Endothelial cell of umbilical vein (primary cell): ENCODE data around the gene GALNT2. TPM values are rescaled to one million over a fixed set of nuclear protein-coding genes. Genes with fewer than 3 reads are reported as not detected.

Source experiments
- BruUV-seq: library from RNA; stranded (reverse); fragments of 400-500 nt; replicated peaks from 2 replicates; lab custom pipeline; 2021; lab: Mats Ljungman, UMichigan
- CTCF ChIA-PET: fragments of 300-600, 350-600 bp; sonication (Branson Sonifier 250); formaldehyde crosslinking; loops from one replicate; lab custom pipeline; 2021; ENCODE audit warnings: antibody characterized with exemption, inconsistent platforms; lab: Charles Lee
- POLR2A ChIA-PET: fragments of 300-600, 350-600 bp; sonication (Branson Sonifier 250); formaldehyde crosslinking; loops from one replicate; lab custom pipeline; 2021; ENCODE audit warnings: antibody characterized with exemption, inconsistent platforms; lab: Charles Lee
- DNase-seq: peaks from one replicate; pipeline ENCODE4 v3.0.0-alpha.2; 2011; ENCODE audit warnings: low read depth, low spot score
- FAIRE-seq: peaks from 2 replicates; lab custom pipeline; 2011; peaks lifted over from hg19 to GRCh38; lab: Jason Lieb, UNC
- H2AFZ ChIP-seq: 2 replicates; pipeline ENCODE4 v1.6.0; 2012; ENCODE audit warnings: low read depth, low read length, control low read depth, inconsistent platforms
- H3K27ac ChIP-seq: 2 replicates; pipeline ENCODE4 v1.5.1; 2011; ENCODE audit warnings: low read depth, mild to moderate bottlenecking, control low read depth, low read length, moderate library complexity; ENCODE audit not compliant: insufficient read depth
- H3K27me3 ChIP-seq, 2 experiments: 2 replicates each; pipeline versions ENCODE4 v1.6.0 to v1.6.1; 2011; ENCODE audit warnings: low read length in 2 of 2, mixed read lengths in 1 of 2; ENCODE audit not compliant: control insufficient read depth in 2 of 2, insufficient read depth in 2 of 2
- H3K36me3 ChIP-seq, 2 experiments: 2 replicates in 1 of 2; 3 replicates in 1 of 2; pipeline ENCODE4 v1.5.1; 2011; ENCODE audit warnings: low read length in 2 of 2, mild to moderate bottlenecking in 1 of 2, moderate library complexity in 1 of 2; ENCODE audit not compliant: control insufficient read depth in 2 of 2, insufficient read depth in 2 of 2; ENCODE audit errors: extremely low read depth in 1 of 2
- H3K4me1 ChIP-seq: 3 replicates; pipeline ENCODE4 v1.5.1; 2011; ENCODE audit warnings: mild to moderate bottlenecking, low read length; ENCODE audit not compliant: control insufficient read depth, insufficient read depth; ENCODE audit errors: extremely low read depth
- H3K4me2 ChIP-seq: 2 replicates; pipeline ENCODE4 v1.6.1; 2011; ENCODE audit warnings: low read length, control low read depth, mixed read lengths; ENCODE audit not compliant: insufficient read depth
- H3K4me3 ChIP-seq, 3 experiments: fragments of 200-600 bp in 1 of 3; sonication (generic), shearing (Covaris generic) in 1 of 3; replicated peaks in 1 of 3; 2 replicates each; pipeline ENCODE4 v1.5.1; 2011 to 2016; ENCODE audit warnings: control low read depth in 3 of 3, low read length in 3 of 3, mild to moderate bottlenecking in 2 of 3, inconsistent platforms in 1 of 3, low read depth in 1 of 3, moderate library complexity in 1 of 3; ENCODE audit not compliant: insufficient read depth in 1 of 3
- H3K79me2 ChIP-seq: 2 replicates; pipeline ENCODE4 v1.6.0; 2012; ENCODE audit warnings: low read length, inconsistent platforms; ENCODE audit not compliant: control insufficient read depth, insufficient read depth
- H3K9ac ChIP-seq: replicated peaks from 2 replicates; pipeline ENCODE3; 2011; ENCODE audit warnings: low read length, control low read depth; ENCODE audit not compliant: insufficient read depth; ENCODE audit errors: extremely low read depth
- H3K9me1 ChIP-seq: replicated peaks from 3 replicates; pipeline ENCODE4 v1.6.0; 2011; ENCODE audit warnings: mild to moderate bottlenecking, low read length; ENCODE audit not compliant: control insufficient read depth, insufficient read depth; ENCODE audit errors: extremely low read depth
- H3K9me3 ChIP-seq: replicated peaks from 2 replicates; pipeline ENCODE4 v1.5.1; 2012; ENCODE audit warnings: low read length, inconsistent platforms; ENCODE audit not compliant: control insufficient read depth, insufficient read depth
- H4K20me1 ChIP-seq: replicated peaks from 2 replicates; pipeline ENCODE3; 2011; ENCODE audit warnings: mild to moderate bottlenecking, low read length; ENCODE audit not compliant: control insufficient read depth, insufficient read depth; ENCODE audit errors: extremely low read depth
- EZH2 ChIP-seq: IDR thresholded peaks from 2 replicates; pipeline ENCODE4 v1.6.1; 2012; ENCODE audit warnings: borderline replicate concordance, low read depth, mild to moderate bottlenecking, moderate library complexity, low read length, inconsistent platforms; ENCODE audit not compliant: severe bottlenecking
- FOS ChIP-seq: IDR thresholded peaks from 2 replicates; pipeline ENCODE4 v1.6.1; 2011; ENCODE audit warnings: mild to moderate bottlenecking, low read length, moderate library complexity, borderline replicate concordance; ENCODE audit not compliant: insufficient read depth
- GATA2 ChIP-seq: IDR thresholded peaks from 2 replicates; pipeline ENCODE4 v1.7.0; 2011; ENCODE audit warnings: low read depth, mild to moderate bottlenecking, moderate library complexity, mixed read lengths, low read length; ENCODE audit not compliant: insufficient read length, insufficient read depth
- JUN ChIP-seq: IDR thresholded peaks from 2 replicates; pipeline ENCODE4 v1.6.1; 2011; ENCODE audit warnings: borderline replicate concordance, low read depth; ENCODE audit not compliant: insufficient read length, insufficient read depth
- MYC ChIP-seq: IDR thresholded peaks from one replicate; pipeline ENCODE4 v1.6.1; 2011; ENCODE audit warnings: mild to moderate bottlenecking, low read depth, low read length
- POLR2A ChIP-seq: IDR thresholded peaks from 2 replicates; pipeline ENCODE4 v1.6.1; 2012; ENCODE audit warnings: low read depth, mild to moderate bottlenecking, control low read depth, low read length
- POLR2AphosphoS5 ChIP-seq: IDR thresholded peaks from 2 replicates; pipeline ENCODE4 v1.6.1; 2012; ENCODE audit warnings: low read depth, mild to moderate bottlenecking, control low read depth, low read length, moderate library complexity; ENCODE audit not compliant: insufficient read depth
- dilution Hi-C: fragments of 300-500 bp; cut with MboI; formaldehyde crosslinking; loops from one replicate; pipeline ENCODE4 v1.15.0; 2019; ENCODE audit warnings: low sequenced_read_pairs; ENCODE audit not compliant: extremely low pct_ligation_motif_present
- intact Hi-C: fragments of 100-400 bp; cut with micrococcal nuclease; formaldehyde crosslinking; loops from one replicate; pipeline ENCODE4 v1.10.0; 2022
- polyA plus RNA-seq, 4 experiments: library from polyadenylated mRNA; depleted of rRNA in 3 of 4; stranded (reverse) in 3 of 4; unstranded in 1 of 4; fragments of >200 nt; gene quantifications; 2 replicates each; pipeline versions ENCODE4 v1.2.1 to v1.2.3, GENCODE V29; 2011 to 2012; ENCODE audit warnings: missing spikeins in 1 of 4
- total RNA-seq: library from RNA; stranded (reverse); gene quantifications from 2 replicates; pipeline ENCODE4 v1.2.3, GENCODE V29; 2021
- TF ChIP-seq, protein P1 (sequence below): IDR thresholded peaks from 2 replicates; pipeline ENCODE4 v1.6.1; 2011; ENCODE audit not compliant: insufficient read depth, insufficient read length
- TF ChIP-seq, protein P2 (sequence below), 2 donors: IDR thresholded peaks; 1 replicate in 1 of 2; 2 replicates in 1 of 2; pipeline ENCODE4 v1.5.1; 2011; ENCODE audit warnings: low read length in 2 of 2, mild to moderate bottlenecking in 2 of 2, moderate library complexity in 2 of 2, control low read depth in 1 of 2, inconsistent platforms in 1 of 2, low read depth in 1 of 2; ENCODE audit not compliant: insufficient read depth in 1 of 2; ENCODE audit errors: extremely low read depth in 1 of 2

GALNT2 gene
- total and polyA plus RNA-seq, 2 donors (not counting 3 experiments of a cell fraction or from before 2014, with no cell fraction given) = 56.3 to 77.5 TPM

DNA sequence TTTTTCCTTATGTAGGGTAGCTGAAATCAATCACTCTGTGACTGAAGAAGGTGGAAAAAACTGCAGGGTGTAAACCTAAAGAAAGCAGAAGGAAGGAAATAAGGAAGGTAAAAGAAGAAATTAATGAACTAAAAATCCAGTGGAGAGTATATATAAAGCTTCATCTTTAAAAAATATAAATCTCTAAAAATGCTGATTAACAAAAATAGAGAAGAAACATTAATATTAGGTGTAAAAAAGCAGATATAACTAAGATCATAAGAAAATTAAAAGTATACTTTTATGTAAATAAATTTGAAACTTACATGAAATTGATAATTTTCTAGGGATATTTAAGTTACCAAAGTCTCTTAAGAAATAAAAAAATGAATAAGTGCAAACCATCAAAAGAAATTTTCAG lies 159.8 kb downstream of the GALNT2 start:
- BruUV-seq = no TSS peak
- no peak for FAIRE-seq
- TF ChIP-seq POLR2AphosphoS5 (no peak), GATA2 (no peak), MYC (no peak), EZH2 (no peak), FOS (no peak), POLR2A (no peak), JUN (no peak)
- TF ChIP-seq, protein P1, sequence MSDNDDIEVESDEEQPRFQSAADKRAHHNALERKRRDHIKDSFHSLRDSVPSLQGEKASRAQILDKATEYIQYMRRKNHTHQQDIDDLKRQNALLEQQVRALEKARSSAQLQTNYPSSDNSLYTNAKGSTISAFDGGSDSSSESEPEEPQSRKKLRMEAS = no peak
- TF ChIP-seq, protein P2, sequence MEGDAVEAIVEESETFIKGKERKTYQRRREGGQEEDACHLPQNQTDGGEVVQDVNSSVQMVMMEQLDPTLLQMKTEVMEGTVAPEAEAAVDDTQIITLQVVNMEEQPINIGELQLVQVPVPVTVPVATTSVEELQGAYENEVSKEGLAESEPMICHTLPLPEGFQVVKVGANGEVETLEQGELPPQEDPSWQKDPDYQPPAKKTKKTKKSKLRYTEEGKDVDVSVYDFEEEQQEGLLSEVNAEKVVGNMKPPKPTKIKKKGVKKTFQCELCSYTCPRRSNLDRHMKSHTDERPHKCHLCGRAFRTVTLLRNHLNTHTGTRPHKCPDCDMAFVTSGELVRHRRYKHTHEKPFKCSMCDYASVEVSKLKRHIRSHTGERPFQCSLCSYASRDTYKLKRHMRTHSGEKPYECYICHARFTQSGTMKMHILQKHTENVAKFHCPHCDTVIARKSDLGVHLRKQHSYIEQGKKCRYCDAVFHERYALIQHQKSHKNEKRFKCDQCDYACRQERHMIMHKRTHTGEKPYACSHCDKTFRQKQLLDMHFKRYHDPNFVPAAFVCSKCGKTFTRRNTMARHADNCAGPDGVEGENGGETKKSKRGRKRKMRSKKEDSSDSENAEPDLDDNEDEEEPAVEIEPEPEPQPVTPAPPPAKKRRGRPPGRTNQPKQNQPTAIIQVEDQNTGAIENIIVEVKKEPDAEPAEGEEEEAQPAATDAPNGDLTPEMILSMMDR (IDR thresholded peaks at IDR 0.05; ENCODE audit: extremely low read depth in 1 of 2, insufficient read depth in 1 of 2, low read depth in 1 of 2, low read length in 2 of 2) = no peak
- CTCF ChIA-PET = interaction anchor here (0.9 to 1.4 kb wide), 4 partner anchors 10 to 566 kb away, joined by 3 read pairs; no protein-coding TSS in a partner anchor
- Histone ChIP-seq H3K9me1 (no peaks in the 10 kb centered on the region), H3K4me3 (no peak overlapping the region), H3K9me3 (no peaks in the 10 kb centered on the region), H3K4me2 (no peak overlapping the region), H3K4me1 (no peaks in the 10 kb centered on the region), H4K20me1 (no peaks in the 10 kb centered on the region), H3K36me3 (no peaks in the 10 kb centered on the region), H3K27ac (no peak overlapping the region), H3K9ac (no peak overlapping the region), H3K27me3 (no peaks in the 10 kb centered on the region), H3K79me2 (no peaks in the 10 kb centered on the region), H2AFZ (no peak overlapping the region)
- POLR2A ChIA-PET = no interaction called here
- intact Hi-C loops = no loop called here
- dilution Hi-C loops = no loop called here
- DNase-seq = no peak
